ENCODE results near the gene USP11. TPM values are rescaled to one million over a fixed set of nuclear protein-coding genes. Genes with fewer than 3 reads are reported as not detected.

Gene USP11
- total RNA-seq, 1 donor from 2014 or later = 72.4 TPM

DNA sequence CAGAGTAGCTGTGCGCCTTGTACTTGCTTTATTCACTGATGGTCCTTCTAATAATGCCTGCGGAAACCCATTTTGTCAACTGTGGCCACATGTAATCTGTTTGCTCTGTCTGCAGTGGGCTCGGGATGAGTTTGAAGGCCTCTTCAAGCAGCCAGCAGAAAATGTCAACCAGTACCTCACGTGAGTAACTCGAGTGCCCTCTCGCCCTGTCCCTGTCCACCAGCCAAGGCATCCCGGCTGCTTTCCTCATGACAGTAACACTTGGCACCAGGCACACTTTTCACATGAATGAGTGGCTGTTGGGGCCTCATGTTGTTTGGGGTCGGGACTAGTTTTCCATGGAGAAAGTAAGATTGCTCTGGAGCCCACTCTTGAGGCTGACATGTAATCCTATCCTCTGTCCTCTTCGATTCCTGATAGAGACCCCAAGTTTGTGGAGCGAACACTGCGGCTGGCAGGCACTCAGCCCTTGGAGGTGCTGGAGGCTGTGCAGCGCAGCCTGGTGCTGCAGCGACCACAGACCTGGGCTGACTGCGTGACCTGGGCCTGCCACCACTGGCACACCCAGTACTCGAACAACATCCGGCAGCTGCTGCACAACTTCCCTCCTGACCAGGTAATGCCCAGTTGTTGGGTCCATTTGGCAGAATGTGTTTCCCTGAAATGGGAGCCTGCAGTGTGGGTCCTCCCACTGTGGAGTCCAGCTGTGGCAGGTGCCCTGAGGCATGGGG lies 23.1 kb upstream of the USP11 start:
- Histone ChIP-seq H3K27me3 (no peaks in the 10 kb centered on the region), H3K36me3 (peaks cover 7 to 96% of the 10 kb centered on the region in 2 donors), H3K4me1 (no peaks in the 10 kb centered on the region), H3K9me3 (no peaks in the 10 kb centered on the region), H3K4me3 (no peak overlapping the region), H3K27ac (no peak overlapping the region)
- DNase-seq (ENCODE audit: extremely low spot score in 2 of 2) = no peak
- intact Hi-C loops (cut with DNase I) = no loop called here
- TF ChIP-seq POLR2A (IDR thresholded peaks at IDR 0.05) (no peak), CTCF (IDR thresholded peaks at IDR 0.05) (no peak), POLR2AphosphoS5 (IDR thresholded peaks at IDR 0.05; ENCODE audit: insufficient read depth in 1 of 2, low read depth in 1 of 2) (no peak)

DNA sequence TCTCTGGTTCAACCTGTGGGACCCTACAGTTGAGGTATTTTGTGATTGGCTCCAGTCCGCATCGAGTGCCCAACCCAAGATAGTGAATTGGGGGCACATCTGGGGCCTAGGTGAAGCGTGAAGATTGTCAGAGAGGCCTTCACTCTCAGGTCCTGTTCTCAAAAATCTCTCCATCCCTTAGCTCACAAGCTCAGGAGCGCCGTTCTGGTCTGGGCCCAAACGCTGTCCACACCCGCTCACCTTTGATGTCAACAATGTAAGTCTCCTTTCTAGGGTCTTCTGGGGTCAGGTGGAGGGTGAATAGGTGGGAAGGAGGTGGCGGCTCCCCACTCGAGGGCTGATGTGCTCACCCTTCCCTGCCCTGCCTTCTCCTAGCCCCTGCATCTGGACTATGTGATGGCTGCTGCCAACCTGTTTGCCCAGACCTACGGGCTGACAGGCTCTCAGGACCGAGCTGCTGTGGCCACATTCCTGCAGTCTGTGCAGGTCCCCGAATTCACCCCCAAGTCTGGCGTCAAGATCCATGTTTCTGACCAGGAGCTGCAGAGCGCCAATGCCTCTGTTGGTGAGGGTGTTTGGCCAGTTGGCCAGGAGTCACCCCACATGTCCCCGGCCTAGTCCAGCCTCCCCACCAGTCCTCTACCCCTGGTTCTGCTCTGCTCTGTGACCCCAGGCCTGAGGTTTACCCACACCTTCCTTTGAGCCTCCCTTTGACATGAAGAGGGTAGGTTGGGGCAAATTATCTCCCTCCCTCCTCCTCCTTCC lies 22.0 kb upstream of the USP11 start:
- Histone ChIP-seq H3K27ac (no peak overlapping the region), H3K4me1 (no peaks in the 10 kb centered on the region), H3K4me3 (no peak overlapping the region), H3K9me3 (no peaks in the 10 kb centered on the region), H3K27me3 (no peaks in the 10 kb centered on the region), H3K36me3 (peaks cover 7 to 96% of the 10 kb centered on the region in 2 donors)
- no peak for TF ChIP-seq POLR2AphosphoS5 (IDR thresholded peaks at IDR 0.05; ENCODE audit: insufficient read depth in 1 of 2, low read depth in 1 of 2)
- no peak for TF ChIP-seq CTCF (IDR thresholded peaks at IDR 0.05)
- TF ChIP-seq POLR2A (IDR thresholded peaks at IDR 0.05) = no peak
- DNase-seq (ENCODE audit: extremely low spot score in 2 of 2) = no peak
- intact Hi-C loops (cut with DNase I) = no loop called here

- no peak for DNase-seq (ENCODE audit: extremely low spot score in 2 of 2)
- Histone ChIP-seq H3K4me1 (peaks cover 12% of the 10 kb centered on the region), H3K9me3 (no peaks in the 10 kb centered on the region), H3K27ac (no peak overlapping the region), H3K36me3 (peaks cover 7 to 87% of the 10 kb centered on the region in 2 donors), H3K27me3 (no peaks in the 10 kb centered on the region), H3K4me3 (no peak overlapping the region)
- intact Hi-C loops (cut with DNase I) = no loop called here
- TF ChIP-seq POLR2AphosphoS5 (IDR thresholded peaks at IDR 0.05; ENCODE audit: insufficient read depth in 1 of 2, low read depth in 1 of 2) (no peak), POLR2A (IDR thresholded peaks at IDR 0.05) (no peak), CTCF (IDR thresholded peaks at IDR 0.05) (no peak)
Measured at GRCh38 chrX:47212381-47213293, 20.2 kb upstream of the USP11 start.

- intact Hi-C loops (cut with DNase I) = no loop called here
- Histone ChIP-seq H3K4me1 (peaks cover 19% of the 10 kb centered on the region), H3K36me3 (peaks cover 6 to 69% of the 10 kb centered on the region in 2 donors), H3K9me3 (no peaks in the 10 kb centered on the region), H3K4me3 (no peak overlapping the region), H3K27me3 (no peaks in the 10 kb centered on the region), H3K27ac (no peak overlapping the region)
- no peak for DNase-seq (ENCODE audit: extremely low spot score in 2 of 2)
- TF ChIP-seq CTCF (IDR thresholded peaks at IDR 0.05) = no peak
- no peak for TF ChIP-seq POLR2AphosphoS5 (IDR thresholded peaks at IDR 0.05; ENCODE audit: insufficient read depth in 1 of 2, low read depth in 1 of 2)
- TF ChIP-seq POLR2A (IDR thresholded peaks at IDR 0.05) = no peak
Measured at GRCh38 chrX:47214435-47215077, 18.3 kb upstream of the USP11 start.
